Measurements from ENCODE around the gene FAS.

The FAS gene

GRCh38 chr10:88971221-88972061 is 19.2 kb upstream of the FAS start:
- DNase-seq (ENCODE audit: low read depth) = no peak

- no peak for DNase-seq (ENCODE audit: low read depth)
Measured at GRCh38 chr10:88974012-88974411, 16.6 kb upstream of the FAS start.

- no peak for DNase-seq (ENCODE audit: low read depth)
Measured at GRCh38 chr10:88974446-88975376, 15.9 kb upstream of the FAS start.

- DNase-seq (ENCODE audit: low read depth) = no peak
Measured at GRCh38 chr10:88975377-88975720, 15.2 kb upstream of the FAS start.

- DNase-seq (ENCODE audit: low read depth) = no peak
Measured at GRCh38 chr10:88978463-88978862, 12.1 kb upstream of the FAS start.

- peak; percentile 77 for DNase-seq (ENCODE audit: low read depth)
Measured at GRCh38 chr10:88979153-88979562, 11.4 kb upstream of the FAS start.

- no peak for DNase-seq (ENCODE audit: low read depth)
Measured at GRCh38 chr10:88979603-88980002, 11.0 kb upstream of the FAS start.

GRCh38 chr10:88980247-88980646 is 10.4 kb upstream of the FAS start:
- no peak for DNase-seq (ENCODE audit: low read depth)

GRCh38 chr10:88980800-88981199 is 9.8 kb upstream of the FAS start:
- DNase-seq (ENCODE audit: low read depth) = no peak

GRCh38 chr10:88981435-88981834 is 9.2 kb upstream of the FAS start:
- no peak for DNase-seq (ENCODE audit: low read depth)

GRCh38 chr10:88982366-88982765 is 8.2 kb upstream of the FAS start:
- DNase-seq (ENCODE audit: low read depth) = no peak

- peak; percentile 15 for DNase-seq (ENCODE audit: low read depth)
Measured at GRCh38 chr10:88983206-88983605, 7.4 kb upstream of the FAS start.

GRCh38 chr10:88983939-88984338 is 6.7 kb upstream of the FAS start:
- DNase-seq (ENCODE audit: low read depth) = no peak

- no peak for DNase-seq (ENCODE audit: low read depth)
Measured at GRCh38 chr10:88984525-88984924, 6.1 kb upstream of the FAS start.

- no peak for DNase-seq (ENCODE audit: low read depth)
Measured at GRCh38 chr10:88986549-88987242, 3.9 kb upstream of the FAS start.

GRCh38 chr10:88987243-88987725 is 3.3 kb upstream of the FAS start:
- no peak for DNase-seq (ENCODE audit: low read depth)

GRCh38 chr10:88987840-88988239 is 2.8 kb upstream of the FAS start:
- DNase-seq (ENCODE audit: low read depth) = no peak

GRCh38 chr10:88989423-88989822 is 1.2 kb upstream of the FAS start:
- DNase-seq (ENCODE audit: low read depth) = no peak

GRCh38 chr10:88989824-88990383 is 694 bp upstream of the FAS start:
- DNase-seq (ENCODE audit: low read depth) = no peak

- DNase-seq (ENCODE audit: low read depth) = peak; percentile 15
Measured at GRCh38 chr10:88991161-88991898, 732 bp downstream of the FAS start.

- DNase-seq (ENCODE audit: low read depth) = no peak
Measured at GRCh38 chr10:88991899-88992320, 1.3 kb downstream of the FAS start.
